Osteoblast (primary cell): ENCODE data around the gene FBXO28. TPM values are rescaled to one million over a fixed set of nuclear protein-coding genes. Genes with fewer than 3 reads are reported as not detected.

Source experiments
- DNase-seq: peaks from one replicate; pipeline ENCODE4 v3.0.0; 2011; ENCODE audit warnings: low spot score, mixed read lengths; ENCODE audit not compliant: insufficient read length; ENCODE audit errors: missing footprints
- H2AFZ ChIP-seq: 2 replicates; pipeline ENCODE4 v1.6.0; 2011; ENCODE audit warnings: mild to moderate bottlenecking, low read length
- H3K27ac ChIP-seq: 2 replicates; pipeline ENCODE4 v1.5.1; 2011; ENCODE audit warnings: mild to moderate bottlenecking, low read depth, low read length, moderate library complexity
- H3K27me3 ChIP-seq: 2 replicates; pipeline ENCODE4 v1.6.0; 2012; ENCODE audit warnings: mild to moderate bottlenecking, control low read depth, inconsistent platforms, low read length, moderate library complexity; ENCODE audit not compliant: insufficient read depth
- H3K36me3 ChIP-seq: 2 replicates; pipeline ENCODE4 v1.5.1; 2011; ENCODE audit warnings: mild to moderate bottlenecking, low read length, control low read depth, moderate library complexity; ENCODE audit not compliant: insufficient read depth
- H3K4me1 ChIP-seq: 2 replicates; pipeline ENCODE4 v1.5.1; 2011; ENCODE audit warnings: mild to moderate bottlenecking, low read length, control low read depth, moderate library complexity; ENCODE audit not compliant: insufficient read depth
- H3K4me2 ChIP-seq: 2 replicates; pipeline ENCODE4 v1.6.0; 2011; ENCODE audit warnings: mild to moderate bottlenecking, low read length; ENCODE audit not compliant: insufficient read depth
- H3K4me3 ChIP-seq: fragments of 200-600 bp; sonication (generic); 3 replicates; pipeline ENCODE4 v1.5.1; 2012; ENCODE audit warnings: mild to moderate bottlenecking, low read length, inconsistent platforms; ENCODE audit not compliant: insufficient read depth
- H3K79me2 ChIP-seq: 2 replicates; pipeline ENCODE4 v1.6.0; 2012; ENCODE audit warnings: mild to moderate bottlenecking, low read length, control low read depth, inconsistent platforms; ENCODE audit not compliant: insufficient read depth
- H3K9me3 ChIP-seq: 2 replicates; pipeline ENCODE4 v1.5.1; 2011; ENCODE audit warnings: low read depth, low read length, control low read depth
- H4K20me1 ChIP-seq: 2 replicates; pipeline ENCODE4 v1.6.0; 2012; ENCODE audit warnings: mild to moderate bottlenecking, low read length, control low read depth; ENCODE audit not compliant: insufficient read depth
- small RNA-seq: library from RNA; depleted of rRNA; stranded (forward); fragments of <200 nt; gene quantifications from one replicate; pipeline ENCODE3, GENCODE V24; 2012
- total RNA-seq: library from RNA; depleted of rRNA; stranded (reverse); fragments of >200 nt; gene quantifications from 2 replicates; pipeline ENCODE4 v1.2.3, GENCODE V29; 2012
- TF ChIP-seq, protein P1 (sequence below): IDR thresholded peaks from 2 replicates; pipeline ENCODE4 v1.5.1; 2011; ENCODE audit warnings: mild to moderate bottlenecking, low read depth, low read length, moderate library complexity; ENCODE audit errors: extremely low read depth

The FBXO28 gene
- total RNA-seq, 1 donor: 35.5 TPM

DNA sequence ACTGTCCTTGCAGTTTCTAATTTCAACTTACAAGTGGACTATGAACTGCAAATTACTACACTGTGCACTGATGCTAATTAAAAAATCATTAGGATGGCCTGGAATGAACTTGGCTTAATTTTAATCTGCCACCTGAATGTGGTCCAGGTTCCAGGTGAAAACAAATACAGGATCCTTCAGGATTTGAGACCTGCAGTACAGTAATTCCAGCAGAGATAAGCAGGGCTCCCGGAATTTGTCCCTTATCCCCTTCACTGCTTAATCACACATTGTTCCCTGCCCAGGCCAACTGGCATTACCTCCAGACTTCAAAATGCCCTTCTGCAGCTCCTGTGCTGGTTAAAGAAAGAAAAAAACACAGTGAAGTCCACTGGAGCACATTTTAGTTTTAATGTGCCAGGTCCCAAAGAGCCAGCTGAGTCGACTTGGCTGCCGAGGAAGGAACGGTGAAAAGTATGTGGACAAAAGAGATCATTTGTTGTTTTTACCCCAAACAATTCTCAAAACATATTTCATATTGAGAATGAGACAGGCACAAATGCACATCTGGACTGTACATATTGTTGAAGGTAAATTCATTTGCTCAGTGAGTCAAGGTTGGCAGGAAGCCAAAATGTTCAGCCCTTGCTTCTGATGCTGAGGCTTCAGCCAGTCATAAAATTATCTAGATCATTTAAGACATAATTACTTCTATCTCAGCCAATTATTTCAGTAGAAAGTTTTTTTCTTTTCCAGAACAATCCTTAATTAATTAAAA is 97.5 kb downstream of the FBXO28 start:
- H3K27ac ChIP-seq: no peak overlapping the region
- no peaks in the 10 kb centered on the region for H3K4me1 ChIP-seq
- peak; percentile 82 for DNase-seq
- TF ChIP-seq, protein P1, sequence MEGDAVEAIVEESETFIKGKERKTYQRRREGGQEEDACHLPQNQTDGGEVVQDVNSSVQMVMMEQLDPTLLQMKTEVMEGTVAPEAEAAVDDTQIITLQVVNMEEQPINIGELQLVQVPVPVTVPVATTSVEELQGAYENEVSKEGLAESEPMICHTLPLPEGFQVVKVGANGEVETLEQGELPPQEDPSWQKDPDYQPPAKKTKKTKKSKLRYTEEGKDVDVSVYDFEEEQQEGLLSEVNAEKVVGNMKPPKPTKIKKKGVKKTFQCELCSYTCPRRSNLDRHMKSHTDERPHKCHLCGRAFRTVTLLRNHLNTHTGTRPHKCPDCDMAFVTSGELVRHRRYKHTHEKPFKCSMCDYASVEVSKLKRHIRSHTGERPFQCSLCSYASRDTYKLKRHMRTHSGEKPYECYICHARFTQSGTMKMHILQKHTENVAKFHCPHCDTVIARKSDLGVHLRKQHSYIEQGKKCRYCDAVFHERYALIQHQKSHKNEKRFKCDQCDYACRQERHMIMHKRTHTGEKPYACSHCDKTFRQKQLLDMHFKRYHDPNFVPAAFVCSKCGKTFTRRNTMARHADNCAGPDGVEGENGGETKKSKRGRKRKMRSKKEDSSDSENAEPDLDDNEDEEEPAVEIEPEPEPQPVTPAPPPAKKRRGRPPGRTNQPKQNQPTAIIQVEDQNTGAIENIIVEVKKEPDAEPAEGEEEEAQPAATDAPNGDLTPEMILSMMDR: no peak
- no peaks in the 10 kb centered on the region for H3K79me2 ChIP-seq
- no peak overlapping the region for H3K4me3 ChIP-seq
- no peak overlapping the region for H3K4me2 ChIP-seq
- no peak overlapping the region for H2AFZ ChIP-seq
- H3K27me3 ChIP-seq: no peaks in the 10 kb centered on the region
- H3K9me3 ChIP-seq: no peaks in the 10 kb centered on the region
- no peaks in the 10 kb centered on the region for H3K36me3 ChIP-seq
- no peaks in the 10 kb centered on the region for H4K20me1 ChIP-seq

Small RNA genes within 50 kb of the gene (small RNA-seq; reads per million reads assigned to genes)
- not detected for gene AC092809.3
- gene RF00139: not detected
- gene RN7SKP49: not detected

Other genes starting within 250 kb of the FBXO28 start
- gene DEGS1, start 69.1 kb downstream of the FBXO28 start, total RNA-seq: 85.0 and 87.2 TPM in 2 replicates
- gene NVL, start 216.1 kb downstream of the FBXO28 start, total RNA-seq: 20.6 and 23.9 TPM in 2 replicates
- 36.2 and 46.3 TPM in 2 replicates for gene CNIH4, start 242.8 kb downstream of the FBXO28 start, total RNA-seq